ENCODE data around the gene GMDS. TPM values are rescaled to one million over a fixed set of nuclear protein-coding genes. Genes with fewer than 3 reads are reported as not detected.

GMDS gene
- total and polyA plus RNA-seq, 2 of the 8 experiments (the other 6 are each of a cell fraction or from before 2014, with no cell fraction given), result 16.8 to 50.0 TPM

- no peaks in the 10 kb centered on the region for H3K9me3 ChIP-seq (ENCODE audit: insufficient read depth in 2 of 2, low read depth in 1 of 2, low read length in 1 of 2)
- no peak overlapping the region for H3K23ac ChIP-seq (ENCODE audit: insufficient read length)
- no peak overlapping the region for H3K27ac ChIP-seq (ENCODE audit: low read depth, low read length)
- no peak overlapping the region for H3K14ac ChIP-seq (ENCODE audit: insufficient read length)
- DNase-seq (ENCODE audit: low read depth in 1 of 2, low spot score in 2 of 2) (no peak), FAIRE-seq (no peak)
- H2BK15ac ChIP-seq (ENCODE audit: low read length), result no peak overlapping the region
- no peaks in the 10 kb centered on the region for H3K23me2 ChIP-seq (ENCODE audit: low read depth, low read length)
- no peak overlapping the region for H2BK20ac ChIP-seq (ENCODE audit: low read length)
- no peak overlapping the region for H2AK5ac ChIP-seq (ENCODE audit: low read depth, low read length)
- no peak overlapping the region for H3K4ac ChIP-seq (replicated peaks; ENCODE audit: insufficient read length, low read depth, low read length)
- no peaks in the 10 kb centered on the region for H3K36me3 ChIP-seq (ENCODE audit: control insufficient read depth in 2 of 4, insufficient read depth in 4 of 4, low read length in 3 of 4)
- no peak overlapping the region for H3K4me3 ChIP-seq (ENCODE audit: extremely low read depth in 1 of 4, insufficient read depth in 2 of 4, low read depth in 3 of 4, low read length in 4 of 4)
- no peak overlapping the region for H4K91ac ChIP-seq (replicated peaks; ENCODE audit: insufficient read length, low read length)
- H2BK12ac ChIP-seq (ENCODE audit: low read depth, low read length), result no peak overlapping the region
- no peak overlapping the region for H3K56ac ChIP-seq (replicated peaks; ENCODE audit: insufficient read length, low read depth, low read length)
- CTCF ChIA-PET (ENCODE audit: partially characterized antibody), result interaction anchor here (0.9 to 1.7 kb wide), 8 partner anchors 13 to 281 kb away, joined by 3 to 7 read pairs (median 3); no protein-coding TSS in a partner anchor
- H4K8ac ChIP-seq (ENCODE audit: extremely low read depth, insufficient read depth, low read length), result no peak overlapping the region
- H3K27me3 ChIP-seq (replicated peaks in 1 of 4; ENCODE audit: control insufficient read depth in 3 of 4, extremely low read depth in 1 of 4, insufficient read depth in 3 of 4, low read length in 3 of 4), result no peaks in the 10 kb centered on the region
- peaks cover 0 to 25% of the 10 kb centered on the region in 2 experiments; a peak in 2 of 4 replicates for H3K79me2 ChIP-seq (ENCODE audit: control insufficient read depth in 1 of 2, insufficient read depth in 2 of 2, low read length in 2 of 2)
- H4K5ac ChIP-seq (ENCODE audit: insufficient read length, low read depth, low read length), result no peak overlapping the region
- no peak overlapping the region for H2BK120ac ChIP-seq (replicated peaks; ENCODE audit: low read depth, low read length)
- H3K9ac ChIP-seq (replicated peaks in 1 of 4; ENCODE audit: extremely low read depth in 1 of 4, low read depth in 3 of 4, low read length in 3 of 4), result no peak overlapping the region
- no peak overlapping the region for H2AFZ ChIP-seq (ENCODE audit: low read length)
- H2BK5ac ChIP-seq (ENCODE audit: low read depth, low read length), result no peak overlapping the region
- WGBS, 2 experiments (ENCODE audit: extremely low coverage in 1 of 2, insufficient coverage in 1 of 2, insufficient read length in 1 of 2, insufficient replicate concordance in 2 of 2, low coverage in 1 of 2, low lambda C conversion rate in 2 of 2, missing lambda C conversion rate in 1 of 2), result 92% methylated on average over 2 of the region's 2 CpGs; no CpG with 5 or more reads in 1 of the 2 experiments
- no peaks in the 10 kb centered on the region for H3K4me1 ChIP-seq (replicated peaks in 1 of 4; ENCODE audit: control insufficient read depth in 3 of 4, insufficient read depth in 4 of 4, low read length in 3 of 4)
- H3K79me1 ChIP-seq (ENCODE audit: low read depth, low read length), result peaks cover 7% of the 10 kb centered on the region; the same call in 1 of the 2 replicates
- H3K18ac ChIP-seq (ENCODE audit: extremely low read depth, low read length), result no peak overlapping the region
- POLR2A ChIA-PET (ENCODE audit: partially characterized antibody), result no interaction called here
- H3K4me2 ChIP-seq (ENCODE audit: insufficient read depth in 1 of 2, low read depth in 2 of 2, low read length in 2 of 2), result no peak overlapping the region
- H4K20me1 ChIP-seq (replicated peaks in 1 of 2; ENCODE audit: control insufficient read depth in 1 of 2, insufficient read depth in 2 of 2, low read length in 2 of 2), result no peaks in the 10 kb centered on the region
- TF ChIP-seq SP2 (IDR thresholded peaks at IDR 0.05; ENCODE audit: low read length), result no peak
- no peak for TF ChIP-seq RFX5 (IDR thresholded peaks at IDR 0.05; ENCODE audit: borderline replicate concordance, low read depth, low read length)
- no peak for TF ChIP-seq CEBPB (IDR thresholded peaks at IDR 0.05; ENCODE audit: low read depth, low read length)
- TF ChIP-seq TAF7 (optimal IDR thresholded peaks at IDR 0.05; ENCODE audit: borderline replicate concordance, low read depth, low read length), result no peak
- TF ChIP-seq, protein P1, sequence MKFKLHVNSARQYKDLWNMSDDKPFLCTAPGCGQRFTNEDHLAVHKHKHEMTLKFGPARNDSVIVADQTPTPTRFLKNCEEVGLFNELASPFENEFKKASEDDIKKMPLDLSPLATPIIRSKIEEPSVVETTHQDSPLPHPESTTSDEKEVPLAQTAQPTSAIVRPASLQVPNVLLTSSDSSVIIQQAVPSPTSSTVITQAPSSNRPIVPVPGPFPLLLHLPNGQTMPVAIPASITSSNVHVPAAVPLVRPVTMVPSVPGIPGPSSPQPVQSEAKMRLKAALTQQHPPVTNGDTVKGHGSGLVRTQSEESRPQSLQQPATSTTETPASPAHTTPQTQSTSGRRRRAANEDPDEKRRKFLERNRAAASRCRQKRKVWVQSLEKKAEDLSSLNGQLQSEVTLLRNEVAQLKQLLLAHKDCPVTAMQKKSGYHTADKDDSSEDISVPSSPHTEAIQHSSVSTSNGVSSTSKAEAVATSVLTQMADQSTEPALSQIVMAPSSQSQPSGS (IDR thresholded peaks at IDR 0.05; ENCODE audit: low read length), result no peak
- TF ChIP-seq HDAC2 (IDR thresholded peaks at IDR 0.05; ENCODE audit: borderline replicate concordance in 1 of 2, low read depth in 2 of 2, low read length in 2 of 2), result no peak
- TF ChIP-seq CHD2 (IDR thresholded peaks at IDR 0.05; ENCODE audit: low read length), result no peak
- no peak for TF ChIP-seq KDM1A (IDR thresholded peaks at IDR 0.05; ENCODE audit: borderline replicate concordance, low read length)
- no peak for TF ChIP-seq POU5F1 (IDR thresholded peaks at IDR 0.05; ENCODE audit: low read depth, low read length)
- TF ChIP-seq NANOG (IDR thresholded peaks at IDR 0.05; ENCODE audit: insufficient read depth, low read depth, low read length, poor library complexity, severe bottlenecking), result no peak
- no peak for TF ChIP-seq KDM4A (IDR thresholded peaks at IDR 0.05; ENCODE audit: low read depth, low read length, severe bottlenecking)
- no peak for TF ChIP-seq BCL11A (IDR thresholded peaks at IDR 0.05; ENCODE audit: low read depth in 2 of 2, low read length in 2 of 2)
These were observed 69.6 kb downstream of the GMDS start for GRCh38 chr6:2175825-2176224.
